ENCODE results near the gene IFNL4.

DNA sequence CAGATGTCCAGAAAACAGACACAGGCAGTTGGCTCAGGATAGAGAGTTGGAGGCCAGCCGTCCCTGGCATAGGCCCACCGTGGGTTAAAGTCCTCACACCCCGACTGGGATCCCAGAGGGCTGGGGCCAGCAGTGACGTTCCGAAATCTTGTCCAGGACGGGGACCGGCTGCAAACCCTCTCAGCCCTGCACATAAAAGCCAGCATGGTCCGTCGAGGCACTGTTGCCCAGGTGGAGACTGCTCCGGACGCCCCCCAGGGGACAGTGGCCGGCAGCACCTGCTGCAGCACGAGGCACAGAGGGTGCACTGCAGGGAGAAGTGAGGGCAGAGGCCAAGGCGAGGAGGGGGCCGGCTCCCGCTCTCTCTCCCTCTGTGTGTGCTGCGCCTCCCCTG lies 15.3 kb upstream of the IFNL4 start:
- TF ChIP-seq, protein P1, sequence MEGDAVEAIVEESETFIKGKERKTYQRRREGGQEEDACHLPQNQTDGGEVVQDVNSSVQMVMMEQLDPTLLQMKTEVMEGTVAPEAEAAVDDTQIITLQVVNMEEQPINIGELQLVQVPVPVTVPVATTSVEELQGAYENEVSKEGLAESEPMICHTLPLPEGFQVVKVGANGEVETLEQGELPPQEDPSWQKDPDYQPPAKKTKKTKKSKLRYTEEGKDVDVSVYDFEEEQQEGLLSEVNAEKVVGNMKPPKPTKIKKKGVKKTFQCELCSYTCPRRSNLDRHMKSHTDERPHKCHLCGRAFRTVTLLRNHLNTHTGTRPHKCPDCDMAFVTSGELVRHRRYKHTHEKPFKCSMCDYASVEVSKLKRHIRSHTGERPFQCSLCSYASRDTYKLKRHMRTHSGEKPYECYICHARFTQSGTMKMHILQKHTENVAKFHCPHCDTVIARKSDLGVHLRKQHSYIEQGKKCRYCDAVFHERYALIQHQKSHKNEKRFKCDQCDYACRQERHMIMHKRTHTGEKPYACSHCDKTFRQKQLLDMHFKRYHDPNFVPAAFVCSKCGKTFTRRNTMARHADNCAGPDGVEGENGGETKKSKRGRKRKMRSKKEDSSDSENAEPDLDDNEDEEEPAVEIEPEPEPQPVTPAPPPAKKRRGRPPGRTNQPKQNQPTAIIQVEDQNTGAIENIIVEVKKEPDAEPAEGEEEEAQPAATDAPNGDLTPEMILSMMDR (conservative IDR thresholded peaks at IDR 0.05 in 1 of 2, IDR thresholded peaks at IDR 0.05 in 1 of 2; ENCODE audit: low read depth in 1 of 2, low read length in 2 of 2), result no peak
- no peak for TF ChIP-seq EZH2 (IDR thresholded peaks at IDR 0.05; ENCODE audit: low read length, missing control alignments)

Measured in fibroblast of lung (primary cell).